Common myeloid progenitor, CD34-positive (primary cell): ENCODE measurements around the gene LRRC28.

ENCODE experiments used
- CTCF ChIA-PET: fragments of 350-600 bp; sonication (Branson Sonifier 250); formaldehyde crosslinking; loops from one replicate; lab custom pipeline; 2021; ENCODE audit warnings: antibody characterized with exemption; lab: Charles Lee
- POLR2A ChIA-PET: fragments of 350-600 bp; sonication (Branson Sonifier 250); formaldehyde crosslinking; loops from one replicate; lab custom pipeline; 2021; ENCODE audit warnings: antibody characterized with exemption; lab: Charles Lee
- DNase-seq, 3 donors: peaks; one replicate each; pipeline versions ENCODE4 v3.0.0 to v3.0.0-alpha.2; 2013
- H3K27ac ChIP-seq, 2 experiments: 1 replicate in 1 of 2; 2 replicates in 1 of 2; pipeline ENCODE4 v1.7.0; 2013; ENCODE audit warnings: inconsistent platforms in 2 of 2, low read length in 2 of 2, mild to moderate bottlenecking in 2 of 2, low read depth in 1 of 2, moderate library complexity in 1 of 2; ENCODE audit not compliant: severe bottlenecking in 2 of 2, insufficient read depth in 1 of 2, poor library complexity in 1 of 2
- H3K27me3 ChIP-seq, 5 experiments: replicated peaks in 2 of 5; 1 replicate in 3 of 5; 2 replicates in 2 of 5; pipeline versions ENCODE4 v1.6.1 to v1.7.0; 2013; ENCODE audit warnings: low read length in 4 of 5, mild to moderate bottlenecking in 2 of 5, moderate library complexity in 2 of 5, inconsistent platforms in 1 of 5; ENCODE audit not compliant: insufficient read depth in 5 of 5, control insufficient read depth in 4 of 5
- H3K36me3 ChIP-seq, 4 experiments: 1 replicate in 2 of 4; 2 replicates in 2 of 4; pipeline versions ENCODE4 v1.6.1 to v1.7.0; 2013; ENCODE audit warnings: low read length in 3 of 4, control low read depth in 1 of 4, mild to moderate bottlenecking in 1 of 4; ENCODE audit not compliant: control insufficient read depth in 4 of 4, insufficient read depth in 4 of 4
- H3K4me1 ChIP-seq, 4 experiments: 1 replicate in 3 of 4; 2 replicates in 1 of 4; pipeline versions ENCODE4 v1.6.1 to v1.7.1; 2013; ENCODE audit warnings: low read length in 3 of 4, mild to moderate bottlenecking in 3 of 4, control low read depth in 1 of 4, inconsistent platforms in 1 of 4, moderate library complexity in 1 of 4; ENCODE audit not compliant: control insufficient read depth in 4 of 4, insufficient read depth in 4 of 4; ENCODE audit errors: control extremely low read depth in 1 of 4
- H3K4me3 ChIP-seq, 7 experiments: 1 replicate in 4 of 7; 2 replicates in 3 of 7; pipeline versions ENCODE4 v1.5.1 to v1.7.0; 2013; ENCODE audit warnings: mild to moderate bottlenecking in 7 of 7, low read length in 6 of 7, moderate library complexity in 6 of 7, inconsistent platforms in 2 of 7, low read depth in 2 of 7, control low read depth in 1 of 7; ENCODE audit not compliant: insufficient read depth in 4 of 7, control insufficient read depth in 1 of 7; ENCODE audit errors: extremely low read depth in 1 of 7
- H3K9me3 ChIP-seq, 5 experiments: 1 replicate in 4 of 5; 2 replicates in 1 of 5; pipeline versions ENCODE4 v1.6.1 to v1.7.1; 2013; ENCODE audit warnings: low read length in 4 of 5, mild to moderate bottlenecking in 2 of 5, inconsistent platforms in 1 of 5, low read depth in 1 of 5, moderate library complexity in 1 of 5; ENCODE audit not compliant: control insufficient read depth in 4 of 5, insufficient read depth in 2 of 5; ENCODE audit errors: control extremely low read depth in 1 of 5
- WGBS: methylation state at CpG from one replicate; pipeline ENCODE4 v1.1.5; 2013; ENCODE audit not compliant: insufficient coverage; 5-methylcytosine and 5-hydroxymethylcytosine counted together

Gene LRRC28

DNA sequence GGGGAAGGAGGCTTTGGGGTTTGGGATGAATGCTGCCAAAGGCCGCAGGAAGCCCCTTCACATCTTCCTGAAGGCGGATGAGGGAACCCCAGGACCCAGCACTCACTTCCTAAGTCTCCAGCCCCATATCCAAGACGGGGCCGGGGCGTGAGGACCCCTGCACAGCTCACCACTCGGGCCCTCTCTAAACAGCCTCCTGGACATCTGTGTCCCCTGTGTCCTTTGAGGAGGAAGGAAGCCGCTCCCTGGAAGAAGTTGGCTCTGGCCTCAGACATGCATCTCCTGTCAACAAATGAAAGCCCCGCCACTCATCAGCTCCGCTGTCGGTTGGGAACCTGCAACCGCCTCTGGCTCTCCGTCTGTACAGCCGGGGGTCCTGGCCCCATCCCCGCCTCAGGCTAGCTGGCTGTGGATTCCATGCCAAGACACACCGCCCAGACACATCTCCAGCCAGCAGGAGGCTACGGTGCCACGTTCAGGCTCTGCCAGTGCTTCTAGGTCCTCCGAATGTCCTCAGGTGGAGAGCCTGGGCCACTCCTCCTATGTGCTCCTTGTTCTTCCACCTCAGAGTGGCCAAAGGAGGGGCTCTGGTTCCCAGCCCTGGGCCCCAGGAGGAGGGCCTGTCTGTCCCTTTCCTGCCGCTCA, 174.5 kb downstream of the LRRC28 start:
- POLR2A ChIA-PET, result no interaction called here
- H3K36me3 ChIP-seq, result no peaks in the 10 kb centered on the region
- no peak overlapping the region for H3K4me3 ChIP-seq
- H3K27me3 ChIP-seq, result no peaks in the 10 kb centered on the region
- DNase-seq, result peak in 1 of 3 donors; percentile 18
- H3K9me3 ChIP-seq, result no peaks in the 10 kb centered on the region
- H3K27ac ChIP-seq, result peak overlapping the region in 1 of 2 experiments; percentile 34
- 96% methylated on average over 18 of the region's 19 CpGs for WGBS
- CTCF ChIA-PET, result no interaction called here
- H3K4me1 ChIP-seq, result peaks cover 0 to 28% (median 12%) of the 10 kb centered on the region in 4 experiments

GRCh38 chr15:99426431-99427105, 175.3 kb downstream of the LRRC28 start:
- CTCF ChIA-PET, result no interaction called here
- no peaks in the 10 kb centered on the region for H3K27me3 ChIP-seq
- POLR2A ChIA-PET, result no interaction called here
- DNase-seq, result no peak
- H3K27ac ChIP-seq, result no peak overlapping the region
- H3K4me1 ChIP-seq, result peaks cover 0 to 28% (median 12%) of the 10 kb centered on the region in 4 experiments
- no peaks in the 10 kb centered on the region for H3K9me3 ChIP-seq
- WGBS, result 97% methylated on average over 16 of the region's 26 CpGs
- H3K36me3 ChIP-seq, result no peaks in the 10 kb centered on the region
- H3K4me3 ChIP-seq, result no peak overlapping the region

GRCh38 chr15:99427210-99427609, 175.9 kb downstream of the LRRC28 start:
- Histone ChIP-seq H3K27ac (no peak overlapping the region), H3K4me3 (no peak overlapping the region), H3K4me1 (peaks cover 0 to 28% (median 12%) of the 10 kb centered on the region in 4 experiments), H3K36me3 (no peaks in the 10 kb centered on the region), H3K27me3 (no peaks in the 10 kb centered on the region), H3K9me3 (no peaks in the 10 kb centered on the region)
- CTCF ChIA-PET, result no interaction called here
- POLR2A ChIA-PET, result no interaction called here
- WGBS, result 98% methylated on average over 5 of the region's 8 CpGs
- DNase-seq, result no peak

GRCh38 chr15:99427668-99428361, 176.5 kb downstream of the LRRC28 start:
- 97% methylated on average over 20 of the region's 22 CpGs for WGBS
- ChIA-PET CTCF (interaction anchor here (1.3 kb wide), 1 partner anchor 14 kb away, joined by 6 read pairs; no protein-coding TSS in a partner anchor), POLR2A (no interaction called here)
- DNase-seq, result no peak
- Histone ChIP-seq H3K4me3 (no peak overlapping the region), H3K27me3 (no peaks in the 10 kb centered on the region), H3K36me3 (no peaks in the 10 kb centered on the region), H3K27ac (no peak overlapping the region), H3K4me1 (peaks cover 0 to 29% (median 12%) of the 10 kb centered on the region in 4 experiments), H3K9me3 (no peaks in the 10 kb centered on the region)

- no peak overlapping the region for H3K4me3 ChIP-seq
- POLR2A ChIA-PET, result no interaction called here
- DNase-seq, result no peak
- H3K27me3 ChIP-seq, result peaks cover 0 to 10% (median 0%) of the 10 kb centered on the region in 5 experiments
- H3K9me3 ChIP-seq, result no peaks in the 10 kb centered on the region
- H3K36me3 ChIP-seq, result no peaks in the 10 kb centered on the region
- no peak overlapping the region for H3K27ac ChIP-seq
- WGBS, result 85% methylated on average over 5 of the region's 5 CpGs
- H3K4me1 ChIP-seq, result peaks cover 0 to 32% (median 12%) of the 10 kb centered on the region in 4 experiments
- CTCF ChIA-PET, result interaction anchor here (1.3 kb wide), 2 partner anchors 20 to 21 kb away, joined by 3 read pairs; no protein-coding TSS in a partner anchor
Measured at GRCh38 chr15:99429681-99430081, 178.4 kb downstream of the LRRC28 start.

- Histone ChIP-seq H3K27ac (no peak overlapping the region), H3K4me3 (no peak overlapping the region), H3K27me3 (peaks cover 0 to 18% (median 0%) of the 10 kb centered on the region in 5 experiments), H3K9me3 (no peaks in the 10 kb centered on the region), H3K4me1 (peaks cover 0 to 25% (median 0%) of the 10 kb centered on the region in 4 experiments), H3K36me3 (no peaks in the 10 kb centered on the region)
- 97% methylated on average over 22 of the region's 22 CpGs for WGBS
- CTCF ChIA-PET, result no interaction called here
- no peak for DNase-seq
- POLR2A ChIA-PET, result no interaction called here
Measured at GRCh38 chr15:99430881-99431401, 179.7 kb downstream of the LRRC28 start.
